NCI-H82 treated with DMSO at 0.1 percent for 48 hours (cell line): ENCODE measurements around the gene HOXB3.

ENCODE experiments used
- DNase-seq: peaks from one replicate; lab custom pipeline; 2025; ENCODE audit not compliant: unreplicated experiment; lab: John Stamatoyannopoulos, UW

The HOXB3 gene

GRCh38 chr17:48613862-48614694, 24.0 kb upstream of the HOXB3 start:
- no peak for DNase-seq

- no peak for DNase-seq
Observed at GRCh38 chr17:48612854-48613691, 23.0 kb upstream of the HOXB3 start.

GRCh38 chr17:48612456-48612853, 22.4 kb upstream of the HOXB3 start:
- DNase-seq, result no peak

GRCh38 chr17:48611681-48612455, 21.8 kb upstream of the HOXB3 start:
- DNase-seq, result no peak

- no peak for DNase-seq
Observed at GRCh38 chr17:48611213-48611612, 21.2 kb upstream of the HOXB3 start.

GRCh38 chr17:48610282-48611211, 20.5 kb upstream of the HOXB3 start, which contains the start of gene HOXB7:
TSS of gene HOXB7 (minus strand) at chr17:48611017. CDS start at chr17:48610918, 99 bp downstream.
- no peak for DNase-seq

GRCh38 chr17:48609759-48610281, 19.8 kb upstream of the HOXB3 start:
- no peak for DNase-seq

- DNase-seq, result no peak
Observed at GRCh38 chr17:48609033-48609432, 19.0 kb upstream of the HOXB3 start.

- DNase-seq, result no peak
Observed at GRCh38 chr17:48608494-48608834, 18.4 kb upstream of the HOXB3 start.

- no peak for DNase-seq
Observed at GRCh38 chr17:48606892-48607614, 17.0 kb upstream of the HOXB3 start.

GRCh38 chr17:48605991-48606891, 16.2 kb upstream of the HOXB3 start:
- DNase-seq, result no peak

- DNase-seq, result no peak
Observed at GRCh38 chr17:48605409-48605919, 15.4 kb upstream of the HOXB3 start.

GRCh38 chr17:48604770-48605329, 14.8 kb upstream of the HOXB3 start, which contains the start of gene HOXB6:
TSS of gene HOXB6 (minus strand) at chr17:48604986. CDS start at chr17:48598150, 6,836 bp downstream.
- DNase-seq, result no peak

- no peak for DNase-seq
Observed at GRCh38 chr17:48603959-48604769, 14.1 kb upstream of the HOXB3 start.

- no peak for DNase-seq
Observed at GRCh38 chr17:48601539-48602425, 11.7 kb upstream of the HOXB3 start.

GRCh38 chr17:48601207-48601538, 11.1 kb upstream of the HOXB3 start:
- DNase-seq, result no peak
